IPS-20b (cell line): ENCODE data around the gene AGBL5.

Experiments used
- H3K27ac ChIP-seq: one replicate; pipeline ENCODE4 v1.5.1; 2013; ENCODE audit warnings: low read length
- H3K27me3 ChIP-seq: 2 replicates; pipeline ENCODE4 v1.6.1; 2013; ENCODE audit warnings: mild to moderate bottlenecking, low read length, inconsistent platforms; ENCODE audit not compliant: insufficient read depth
- H3K36me3 ChIP-seq: 2 replicates; pipeline ENCODE4 v1.6.1; 2013; ENCODE audit warnings: low read depth, mild to moderate bottlenecking, inconsistent platforms, low read length, moderate library complexity; ENCODE audit not compliant: insufficient read depth
- H3K4me1 ChIP-seq: 2 replicates; pipeline ENCODE4 v1.6.1; 2013; ENCODE audit warnings: mild to moderate bottlenecking, control low read depth, inconsistent platforms, low read length, moderate library complexity; ENCODE audit not compliant: insufficient read depth
- H3K4me3 ChIP-seq: 2 replicates; pipeline ENCODE4 v1.5.1; 2013; ENCODE audit warnings: mild to moderate bottlenecking, low read length, inconsistent platforms
- H3K9ac ChIP-seq: 2 replicates; pipeline ENCODE4 v1.6.1; 2013; ENCODE audit warnings: low read depth, mild to moderate bottlenecking, inconsistent platforms, low read length, moderate library complexity
- H3K9me3 ChIP-seq: 2 replicates; pipeline ENCODE4 v1.6.1; 2013; ENCODE audit warnings: mild to moderate bottlenecking, low read depth, low read length, inconsistent platforms; ENCODE audit not compliant: insufficient read depth

AGBL5 gene

DNA sequence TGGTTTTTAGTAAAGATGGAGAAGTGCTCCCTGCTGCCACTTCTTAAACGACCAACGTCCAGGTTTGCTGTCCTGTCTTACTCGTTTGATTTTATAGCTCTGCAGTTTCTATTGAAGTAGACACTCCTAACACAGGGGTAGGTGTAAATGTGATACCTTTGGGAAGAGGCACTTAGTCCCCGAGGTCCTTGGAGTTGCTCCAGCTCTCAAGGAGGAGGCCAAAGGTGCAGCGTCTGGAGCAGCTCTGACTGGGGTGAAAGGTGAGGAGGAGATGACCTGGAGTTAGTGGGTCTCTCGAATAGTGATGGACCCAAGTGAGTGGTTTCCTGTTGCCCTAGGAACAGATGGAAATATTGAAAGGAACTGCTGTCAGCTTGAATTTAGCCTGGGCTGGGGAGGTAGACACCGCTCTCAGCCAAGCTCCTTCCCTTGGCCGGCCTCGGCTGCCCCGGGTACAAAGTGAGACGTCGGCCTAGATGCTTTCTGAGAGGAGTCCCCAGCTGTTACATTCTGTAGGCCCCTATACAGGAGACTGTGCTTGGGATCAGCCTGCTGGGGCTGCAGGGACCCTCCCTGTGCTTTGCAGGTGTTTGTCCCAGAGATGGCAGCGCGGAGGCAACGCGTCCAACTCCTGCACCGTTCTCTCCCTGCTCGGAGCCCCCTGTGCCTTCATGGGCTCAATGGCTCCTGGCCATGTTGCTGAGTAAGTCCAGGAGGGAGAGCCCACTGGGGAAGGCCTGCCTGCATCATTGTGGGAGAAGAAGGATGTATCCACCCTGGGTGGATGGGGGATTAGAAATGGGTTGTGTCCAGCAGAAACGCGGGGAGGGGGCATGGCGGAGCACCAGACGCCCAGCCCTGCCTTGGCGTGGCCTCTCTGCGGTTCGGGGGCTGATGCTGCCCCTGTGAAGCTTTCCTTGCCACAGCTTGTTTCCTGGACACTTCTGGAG, 40.6 kb downstream of the AGBL5 start:
- Histone ChIP-seq H3K36me3 (no peaks in the 10 kb centered on the region), H3K27ac (no peak overlapping the region), H3K9me3 (no peaks in the 10 kb centered on the region), H3K4me1 (peaks cover 3% of the 10 kb centered on the region; the same call in 1 of the 2 replicates), H3K27me3 (peaks cover 12% of the 10 kb centered on the region), H3K9ac (no peak overlapping the region), H3K4me3 (no peak overlapping the region)

DNA sequence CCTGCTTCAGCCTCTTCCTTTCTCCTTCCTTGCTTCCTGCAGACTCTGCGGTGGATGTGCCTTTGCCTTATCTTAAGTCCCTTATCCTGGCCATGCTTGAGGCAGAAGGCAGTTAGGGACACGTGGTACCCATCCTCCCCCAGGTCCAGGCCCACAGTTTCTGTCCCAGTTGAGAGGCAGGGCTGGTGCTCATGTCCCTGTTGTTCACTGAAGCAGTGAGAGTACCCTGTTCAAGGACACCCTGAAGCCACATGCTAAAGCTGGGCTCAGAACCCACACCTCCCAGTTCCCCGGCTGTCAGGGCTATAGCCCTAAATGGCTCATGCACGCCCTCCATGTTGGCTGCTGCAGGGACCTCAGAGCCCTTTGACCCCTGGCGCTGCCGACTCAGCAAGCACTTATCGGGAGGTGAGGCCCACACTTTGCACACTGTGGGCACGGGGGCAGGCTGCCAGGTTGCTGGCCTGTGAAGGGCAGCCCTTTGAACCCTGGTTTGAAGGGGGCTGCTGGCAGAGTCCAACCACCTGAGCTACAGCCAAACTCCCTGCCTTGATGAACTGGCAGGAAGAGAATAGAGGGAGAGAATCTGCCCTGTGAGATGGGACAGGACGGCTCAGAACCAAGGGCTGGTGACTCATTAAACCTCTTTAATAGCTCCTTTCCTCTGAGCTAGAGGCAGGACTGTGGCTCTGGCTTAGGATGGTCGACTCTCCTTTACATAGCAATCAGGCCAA, 41.4 kb downstream of the AGBL5 start:
- Histone ChIP-seq H3K27me3 (peaks cover 3% of the 10 kb centered on the region; the same call in 1 of the 2 replicates), H3K27ac (no peak overlapping the region), H3K9ac (no peak overlapping the region), H3K9me3 (no peaks in the 10 kb centered on the region), H3K4me3 (no peak overlapping the region), H3K4me1 (no peaks in the 10 kb centered on the region), H3K36me3 (no peaks in the 10 kb centered on the region)

DNA sequence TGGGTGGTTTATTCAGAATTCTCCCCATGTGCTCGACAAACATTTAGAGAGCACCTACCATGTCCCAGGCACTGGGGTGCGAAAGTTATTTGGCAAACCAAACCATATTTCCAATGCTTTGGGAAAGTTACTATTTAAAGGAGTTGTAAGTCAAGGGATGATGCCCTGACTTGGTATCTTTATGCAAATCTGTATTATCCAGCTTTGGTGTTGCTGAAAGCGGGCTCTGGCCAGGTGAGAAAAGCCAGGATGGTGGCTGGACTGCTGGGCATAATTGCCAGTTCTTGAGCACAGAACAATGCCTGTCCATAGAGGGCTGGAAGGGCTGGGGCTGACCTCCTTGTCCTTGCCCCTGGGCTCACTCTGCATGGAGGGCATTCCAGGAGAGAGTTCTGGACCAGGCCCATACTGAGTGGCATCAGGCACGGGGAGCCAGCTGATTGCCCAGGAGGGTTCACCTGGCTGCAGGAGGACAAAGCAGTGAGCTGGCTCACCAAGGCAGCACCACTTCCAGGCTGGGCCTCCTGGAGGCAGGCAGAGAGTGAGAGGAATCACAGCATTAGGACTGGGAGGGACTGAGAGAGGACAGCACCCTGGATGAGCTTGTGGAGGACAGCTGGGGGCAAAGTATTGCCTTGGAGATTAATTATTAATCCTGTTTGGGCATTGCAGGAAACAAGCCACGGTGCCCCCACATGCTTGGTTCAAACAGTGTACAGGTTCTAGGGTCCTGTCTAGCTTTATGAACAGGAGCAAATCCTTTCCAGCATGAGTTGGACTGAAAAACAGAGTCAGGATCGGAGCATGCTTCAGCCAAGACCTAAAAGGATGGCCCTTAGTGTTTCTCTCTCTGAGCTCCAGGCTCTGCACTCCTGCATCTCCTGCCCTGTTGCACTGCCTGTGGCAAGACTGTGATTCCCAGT, 42.2 kb downstream of the AGBL5 start:
- Histone ChIP-seq H3K4me3 (no peak overlapping the region), H3K9me3 (no peaks in the 10 kb centered on the region), H3K9ac (no peak overlapping the region), H3K27me3 (no peaks in the 10 kb centered on the region), H3K36me3 (no peaks in the 10 kb centered on the region), H3K27ac (no peak overlapping the region), H3K4me1 (no peaks in the 10 kb centered on the region)

DNA sequence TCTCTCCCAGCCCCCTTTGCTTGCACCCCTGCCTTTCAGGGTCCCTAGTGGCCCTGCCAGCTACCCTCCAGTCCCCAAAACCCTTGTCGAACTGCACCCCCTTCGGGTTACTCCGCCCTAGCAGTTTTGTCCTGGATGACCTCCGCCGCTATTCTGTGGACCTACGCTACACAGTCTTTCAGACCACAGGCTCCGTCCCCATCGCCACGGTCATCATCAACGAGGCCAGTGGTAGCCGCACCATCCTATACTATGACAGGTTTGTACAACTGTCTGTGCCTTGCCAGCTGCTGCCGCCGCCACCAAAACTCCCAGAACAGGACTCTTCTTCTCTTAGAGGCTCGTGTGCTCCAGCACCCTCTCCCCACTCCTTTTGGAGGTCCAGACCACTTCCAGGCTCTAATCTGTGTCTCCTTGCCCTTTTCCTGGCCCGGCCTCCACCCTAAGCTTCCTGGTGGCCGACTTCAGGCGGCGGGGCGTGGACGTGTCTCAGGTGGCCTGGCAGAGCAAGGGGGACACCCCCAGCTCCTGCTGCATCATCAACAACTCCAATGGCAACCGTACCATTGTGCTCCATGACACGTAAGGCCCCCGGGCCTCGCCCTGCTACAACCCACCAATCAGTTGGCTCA, 43.0 kb downstream of the AGBL5 start:
- Histone ChIP-seq H3K27me3 (no peaks in the 10 kb centered on the region), H3K9me3 (no peaks in the 10 kb centered on the region), H3K4me1 (no peaks in the 10 kb centered on the region), H3K36me3 (no peaks in the 10 kb centered on the region), H3K4me3 (no peak overlapping the region), H3K27ac (no peak overlapping the region), H3K9ac (no peak overlapping the region)

DNA sequence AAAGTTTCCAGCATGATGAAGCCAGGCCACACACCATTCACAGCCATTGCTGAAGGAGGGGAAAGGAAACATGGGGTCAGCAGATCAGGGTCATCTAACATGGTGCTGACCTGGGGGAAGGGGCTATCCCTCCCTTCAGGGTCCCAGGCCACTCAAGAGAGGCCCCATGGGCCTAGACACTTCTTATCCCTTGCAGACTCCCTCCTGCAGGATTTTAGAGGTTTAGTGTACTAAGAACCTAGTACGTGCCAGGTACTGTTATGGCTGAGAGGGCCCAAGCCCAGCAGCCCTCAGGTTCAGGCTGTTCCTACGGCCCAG, 43.9 kb downstream of the AGBL5 start:
- H3K27ac ChIP-seq, result no peak overlapping the region
- H3K9me3 ChIP-seq, result no peaks in the 10 kb centered on the region
- H3K9ac ChIP-seq, result no peak overlapping the region
- no peak overlapping the region for H3K4me3 ChIP-seq
- no peaks in the 10 kb centered on the region for H3K36me3 ChIP-seq
- no peaks in the 10 kb centered on the region for H3K4me1 ChIP-seq
- no peaks in the 10 kb centered on the region for H3K27me3 ChIP-seq

DNA sequence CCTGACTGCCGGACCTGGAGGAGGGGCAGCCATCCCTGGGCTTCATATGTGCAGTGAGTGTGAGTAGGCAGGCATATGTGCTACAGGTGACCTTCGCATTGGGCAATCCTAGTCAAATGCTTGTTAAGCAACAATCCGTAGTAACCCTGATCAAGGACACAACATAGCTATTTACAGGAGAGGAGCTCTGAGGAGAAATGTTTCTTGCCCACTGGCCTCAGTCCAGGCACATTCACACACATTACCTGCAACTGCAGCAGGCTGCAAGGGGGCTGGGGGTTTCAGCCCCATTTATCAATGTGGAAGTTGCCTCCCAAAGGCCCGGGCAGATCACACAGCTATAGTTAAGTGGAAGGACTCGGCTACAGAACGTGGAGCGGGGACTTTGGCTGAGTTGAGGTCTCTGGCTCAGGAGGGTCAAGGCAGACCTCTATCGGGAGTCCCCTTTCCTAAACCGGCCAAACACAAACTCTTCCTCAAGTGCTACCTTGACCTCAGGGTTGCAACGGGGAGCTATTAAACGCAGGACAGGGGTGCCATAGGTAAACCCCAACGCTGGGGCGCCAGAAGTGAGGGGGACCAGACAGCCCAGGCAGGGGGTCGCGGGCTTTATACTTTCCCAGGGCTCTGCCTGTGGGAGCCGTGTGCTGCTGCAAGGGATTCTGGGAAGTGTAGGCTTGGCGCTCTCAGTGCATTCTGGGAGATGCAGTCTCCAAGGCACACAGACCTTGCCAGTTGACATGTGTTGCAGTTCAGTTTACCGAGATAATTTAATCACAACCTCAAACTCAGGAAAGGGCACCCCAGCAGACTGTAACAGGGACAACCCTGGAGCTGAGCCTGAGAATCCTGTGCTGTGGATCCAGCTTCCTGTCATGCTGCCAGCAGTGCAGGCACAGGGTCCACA, 44.5 kb downstream of the AGBL5 start:
- no peaks in the 10 kb centered on the region for H3K27me3 ChIP-seq
- H3K9me3 ChIP-seq, result no peaks in the 10 kb centered on the region
- peak overlapping the region; percentile 57; the same call in 1 of the 2 replicates for H3K4me3 ChIP-seq
- no peaks in the 10 kb centered on the region for H3K4me1 ChIP-seq
- H3K36me3 ChIP-seq, result no peaks in the 10 kb centered on the region
- H3K9ac ChIP-seq, result peak overlapping the region; percentile 64; the same call in 1 of the 2 replicates
- H3K27ac ChIP-seq, result no peak overlapping the region

DNA sequence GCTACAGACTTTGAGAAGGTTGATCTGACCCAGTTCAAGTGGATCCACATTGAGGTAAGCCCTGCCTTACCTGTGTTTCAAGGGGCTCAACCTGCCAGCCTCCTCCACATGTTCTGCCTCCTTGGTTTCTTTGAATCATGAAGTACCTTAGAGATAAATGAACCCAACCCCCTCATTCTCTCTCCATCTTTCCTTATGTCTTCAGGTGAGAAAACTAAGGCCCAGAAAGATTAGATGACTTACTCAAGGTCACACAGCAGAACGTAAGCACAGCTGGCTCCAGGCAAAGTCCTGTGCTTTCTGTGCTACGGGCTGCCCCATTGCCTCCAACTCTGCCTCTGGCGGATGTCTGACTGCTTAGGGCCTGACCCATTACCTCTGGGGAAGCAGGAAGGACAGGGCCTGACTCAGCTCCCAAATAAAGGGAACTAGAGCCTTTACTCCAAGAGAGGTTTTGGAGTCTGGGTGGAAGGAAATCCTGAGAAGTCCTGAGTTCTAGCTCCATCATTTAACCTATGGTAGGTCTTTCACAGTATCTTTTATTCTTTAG, 45.4 kb downstream of the AGBL5 start:
- no peak overlapping the region; the same call in 1 of the 2 replicates for H3K9ac ChIP-seq
- no peak overlapping the region for H3K27ac ChIP-seq
- H3K4me1 ChIP-seq, result no peaks in the 10 kb centered on the region
- H3K27me3 ChIP-seq, result no peaks in the 10 kb centered on the region
- H3K36me3 ChIP-seq, result no peaks in the 10 kb centered on the region
- no peak overlapping the region for H3K4me3 ChIP-seq
- H3K9me3 ChIP-seq, result no peaks in the 10 kb centered on the region

DNA sequence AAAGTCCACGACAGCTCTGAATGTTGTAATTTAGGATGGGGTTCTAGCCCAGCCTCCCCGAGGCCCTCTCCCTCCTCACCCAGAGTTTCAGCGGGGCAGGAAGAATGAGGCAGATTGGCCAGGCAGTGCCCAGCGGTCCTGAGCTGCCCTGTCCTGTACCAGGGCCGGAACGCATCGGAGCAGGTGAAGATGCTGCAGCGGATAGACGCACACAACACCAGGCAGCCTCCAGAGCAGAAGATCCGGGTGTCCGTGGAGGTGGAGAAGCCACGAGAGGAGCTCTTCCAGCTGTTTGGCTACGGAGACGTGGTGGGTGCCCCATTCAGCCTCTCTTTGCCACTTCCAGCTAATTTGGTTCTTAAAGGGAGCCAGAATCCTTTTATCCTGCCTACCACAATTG, 45.9 kb downstream of the AGBL5 start:
- no peaks in the 10 kb centered on the region for H3K27me3 ChIP-seq
- no peak overlapping the region for H3K27ac ChIP-seq
- H3K4me1 ChIP-seq, result no peaks in the 10 kb centered on the region
- no peak overlapping the region for H3K9ac ChIP-seq
- H3K36me3 ChIP-seq, result no peaks in the 10 kb centered on the region
- H3K4me3 ChIP-seq, result no peak overlapping the region
- no peaks in the 10 kb centered on the region for H3K9me3 ChIP-seq

DNA sequence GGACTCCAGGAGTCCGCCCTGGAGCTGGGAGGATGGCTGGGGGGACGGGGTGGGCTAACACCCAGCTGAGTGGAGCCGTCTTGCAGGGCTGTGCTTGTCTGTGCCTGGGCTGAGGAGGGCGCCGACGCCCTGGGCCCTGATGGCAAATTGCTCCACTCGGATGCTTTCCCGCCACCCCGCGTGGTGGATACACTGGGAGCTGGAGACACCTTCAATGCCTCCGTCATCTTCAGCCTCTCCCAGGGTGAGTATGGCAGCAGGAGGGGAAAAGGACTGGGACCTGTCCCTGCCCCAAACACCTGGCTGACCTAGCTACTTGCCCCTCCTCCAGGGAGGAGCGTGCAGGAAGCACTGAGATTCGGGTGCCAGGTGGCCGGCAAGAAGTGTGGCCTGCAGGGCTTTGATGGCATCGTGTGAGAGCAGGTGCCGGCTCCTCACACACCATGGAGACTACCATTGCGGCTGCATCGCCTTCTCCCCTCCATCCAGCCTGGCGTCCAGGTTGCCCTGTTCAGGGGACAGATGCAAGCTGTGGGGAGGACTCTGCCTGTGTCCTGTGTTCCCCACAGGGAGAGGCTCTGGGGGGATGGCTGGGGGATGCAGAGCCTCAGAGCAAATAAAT, 48.0 kb downstream of the AGBL5 start:
- Histone ChIP-seq H3K4me3 (no peak overlapping the region), H3K9me3 (no peaks in the 10 kb centered on the region), H3K4me1 (no peaks in the 10 kb centered on the region), H3K36me3 (no peaks in the 10 kb centered on the region), H3K9ac (no peak overlapping the region), H3K27me3 (no peaks in the 10 kb centered on the region), H3K27ac (no peak overlapping the region)

DNA sequence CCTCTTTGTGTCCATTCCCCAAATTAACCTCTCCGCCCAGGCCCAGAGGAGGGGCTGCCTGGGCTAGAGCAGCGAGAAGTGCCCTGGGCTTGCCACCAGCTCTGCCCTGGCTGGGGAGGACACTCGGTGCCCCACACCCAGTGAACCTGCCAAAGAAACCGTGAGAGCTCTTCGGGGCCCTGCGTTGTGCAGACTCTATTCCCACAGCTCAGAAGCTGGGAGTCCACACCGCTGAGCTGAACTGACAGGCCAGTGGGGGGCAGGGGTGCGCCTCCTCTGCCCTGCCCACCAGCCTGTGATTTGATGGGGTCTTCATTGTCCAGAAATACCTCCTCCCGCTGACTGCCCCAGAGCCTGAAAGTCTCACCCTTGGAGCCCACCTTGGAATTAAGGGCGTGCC, 48.6 kb downstream of the AGBL5 start:
- no peaks in the 10 kb centered on the region for H3K27me3 ChIP-seq
- H3K36me3 ChIP-seq, result no peaks in the 10 kb centered on the region
- H3K4me3 ChIP-seq, result no peak overlapping the region
- H3K27ac ChIP-seq, result no peak overlapping the region
- H3K9me3 ChIP-seq, result no peaks in the 10 kb centered on the region
- H3K9ac ChIP-seq, result no peak overlapping the region
- H3K4me1 ChIP-seq, result no peaks in the 10 kb centered on the region
